ENCODE measurements around the gene COX6B1.
"Not testable (repeated sequence)": the region's sequence is repeated elsewhere in the genome, so short reads cannot be mapped to it uniquely, and the experiment has no call there.

COX6B1 gene

GRCh38 chr19:35648017-35648961, at the start of gene COX6B1:
TSS of gene COX6B1 (plus strand) at chr19:35648323. CDS start at chr19:35651244, 2,921 bp downstream.
- H3K27ac ChIP-seq = peak within 1 kb of the TSS; percentile 26 to 95 (median 87)
- H3K4me3 ChIP-seq = peak within 1 kb of the TSS; percentile 76 to 87 (median 85)

- Histone ChIP-seq H3K27ac (no peak overlapping the region), H3K4me3 (no peak overlapping the region)
These were observed 46.2 kb upstream of the COX6B1 start for GRCh38 chr19:35601971-35602370.

- not testable (repeated sequence) for H3K27ac ChIP-seq
These were observed 43.7 kb upstream of the COX6B1 start for GRCh38 chr19:35604436-35604835.

GRCh38 chr19:35607170-35607569, 41.0 kb upstream of the COX6B1 start:
- not testable (repeated sequence) for H3K27ac ChIP-seq, H3K4me3 ChIP-seq

More at GRCh38 chr19:35604436-35604835, 43.7 kb upstream of the COX6B1 start:
- not testable (repeated sequence) for H3K4me3 ChIP-seq

GRCh38 chr19:35607661-35608060, 40.5 kb upstream of the COX6B1 start:
- Histone ChIP-seq H3K4me3 (no peak overlapping the region), H3K27ac (no peak overlapping the region)

- Histone ChIP-seq H3K27ac (no peak overlapping the region), H3K4me3 (no peak overlapping the region)
These were observed 39.9 kb upstream of the COX6B1 start for GRCh38 chr19:35608251-35608650.

GRCh38 chr19:35609851-35610353, 38.2 kb upstream of the COX6B1 start:
- Histone ChIP-seq H3K4me3 (no peak overlapping the region), H3K27ac (peak overlapping the region in 4 of 21 experiments; percentile 38 to 73 (median 66))

- H3K27ac ChIP-seq = peak overlapping the region in 16 of 21 experiments; percentile 36 to 90 (median 80)
These were observed 35.9 kb upstream of the COX6B1 start for GRCh38 chr19:35612224-35612558.

GRCh38 chr19:35612559-35613321, 35.4 kb upstream of the COX6B1 start, which contains the start of gene HAUS5:
TSS of gene HAUS5 (plus strand) at chr19:35612735. CDS start at chr19:35612795, 60 bp downstream.
- peak within 1 kb of the TSS; percentile 55 to 85 (median 79) for H3K4me3 ChIP-seq
- peak within 1 kb of the TSS in 20 of 21 experiments; percentile 43 to 90 (median 80) for H3K27ac ChIP-seq

More at GRCh38 chr19:35612224-35612558, 35.9 kb upstream of the COX6B1 start:
- peak overlapping the region; percentile 55 to 85 (median 79) for H3K4me3 ChIP-seq

GRCh38 chr19:35613574-35613973, 34.5 kb upstream of the COX6B1 start:
- H3K4me3 ChIP-seq = no peak overlapping the region

GRCh38 chr19:35615036-35615435, 33.1 kb upstream of the COX6B1 start:
- H3K27ac ChIP-seq = no peak overlapping the region
- H3K4me3 ChIP-seq = no peak overlapping the region

More at GRCh38 chr19:35613574-35613973, 34.5 kb upstream of the COX6B1 start:
- no peak overlapping the region for H3K27ac ChIP-seq

- Histone ChIP-seq H3K27ac (no peak overlapping the region), H3K4me3 (no peak overlapping the region)
These were observed 29.3 kb upstream of the COX6B1 start for GRCh38 chr19:35618857-35619256.

- Histone ChIP-seq H3K4me3 (no peak overlapping the region), H3K27ac (no peak overlapping the region)
These were observed 28.7 kb upstream of the COX6B1 start for GRCh38 chr19:35619290-35619923.

GRCh38 chr19:35620001-35620400, 28.1 kb upstream of the COX6B1 start:
- no peak overlapping the region for H3K4me3 ChIP-seq

GRCh38 chr19:35621708-35622107, 26.4 kb upstream of the COX6B1 start:
- Histone ChIP-seq H3K4me3 (no peak overlapping the region), H3K27ac (no peak overlapping the region)

More at GRCh38 chr19:35620001-35620400, 28.1 kb upstream of the COX6B1 start:
- no peak overlapping the region for H3K27ac ChIP-seq

- no peak overlapping the region for H3K4me3 ChIP-seq
- H3K27ac ChIP-seq = no peak overlapping the region
These were observed 25.4 kb upstream of the COX6B1 start for GRCh38 chr19:35622750-35623149.

- Histone ChIP-seq H3K27ac (no peak overlapping the region), H3K4me3 (no peak overlapping the region)
These were observed 24.7 kb upstream of the COX6B1 start for GRCh38 chr19:35623327-35624010.

- H3K27ac ChIP-seq = peak overlapping the region; percentile 48 to 98 (median 94)
- peak overlapping the region; percentile 81 to 100 (median 94) for H3K4me3 ChIP-seq
These were observed 19.9 kb upstream of the COX6B1 start for GRCh38 chr19:35628264-35628564.
